ENCODE data around the gene PLEKHG2. TPM values are rescaled to one million over a fixed set of nuclear protein-coding genes. Genes with fewer than 3 reads are reported as not detected.
"Not testable (repeated sequence)": the region's sequence is repeated elsewhere in the genome, so short reads cannot be mapped to it uniquely, and the experiment has no call there.

The PLEKHG2 gene
- total RNA-seq, 4 donors from 2014 or later, result 1.3 to 3.6 (median 3.3) TPM

- Histone ChIP-seq H3K27me3 (no peaks in the 10 kb centered on the region), H3K4me1 (peaks cover 18 to 29% of the 10 kb centered on the region in 2 donors), H3K9me3 (no peaks in the 10 kb centered on the region), H3K4me3 (no peak overlapping the region), H3K27ac (no peak overlapping the region), H3K36me3 (peaks cover 0 to 15% of the 10 kb centered on the region in 2 donors)
- TF ChIP-seq CTCF (IDR thresholded peaks at IDR 0.05 in 4 of 5, conservative IDR thresholded peaks at IDR 0.05 in 1 of 5), result no peak
- ATAC-seq (no peak), DNase-seq (no peak)
- intact Hi-C loops (cut with DNase I; ENCODE audit: low total_unique reads), result loop anchor here (10.0 kb wide), 1 partner anchor 226 kb away; no protein-coding TSS in a partner anchor
- in situ Hi-C loops (cut with MboI; ENCODE audit: low sequenced_read_pairs in 4 of 4), result loop anchor here in 2 of 4 donors (25.0 kb wide), 2 partner anchors 88 to 388 kb away; partner anchors contain the start of genes DYRK1B (in 2 of the 2), FBL (in 2 of the 2), EID2 (in 1 of the 2) and EID2B (in 1 of the 2)
These were observed 36.8 kb downstream of the PLEKHG2 start for GRCh38 chr19:39449116-39449797.

- H3K27ac ChIP-seq; intact Hi-C loops (cut with DNase I; ENCODE audit: low total_unique reads); ATAC-seq; DNase-seq; H3K9me3 ChIP-seq; H3K27me3 ChIP-seq; in situ Hi-C loops (cut with MboI; ENCODE audit: low sequenced_read_pairs in 4 of 4); H3K4me3 ChIP-seq: not testable (repeated sequence)
- peaks cover 0 to 15% of the 10 kb centered on the region in 2 donors for H3K36me3 ChIP-seq
- peaks cover 17 to 26% of the 10 kb centered on the region in 2 donors for H3K4me1 ChIP-seq
These were observed 38.8 kb downstream of the PLEKHG2 start for GRCh38 chr19:39451257-39451656.

GRCh38 chr19:39463403-39463802 is 50.9 kb downstream of the PLEKHG2 start:
- Histone ChIP-seq H3K4me1 (no peaks in the 10 kb centered on the region), H3K9me3 (no peaks in the 10 kb centered on the region), H3K4me3 (no peak overlapping the region), H3K27ac (no peak overlapping the region), H3K27me3 (no peaks in the 10 kb centered on the region), H3K36me3 (peaks cover 8 to 75% of the 10 kb centered on the region in 2 donors)
- TF ChIP-seq CTCF (IDR thresholded peaks at IDR 0.05 in 4 of 5, conservative IDR thresholded peaks at IDR 0.05 in 1 of 5) (no peak), POLR2A (IDR thresholded peaks at IDR 0.05) (no peak)
- intact Hi-C loops (cut with DNase I; ENCODE audit: low total_unique reads) (no loop called here), in situ Hi-C loops (cut with MboI; ENCODE audit: low sequenced_read_pairs in 4 of 4) (no loop called here)
- DNase-seq (no peak), ATAC-seq (no peak)

GRCh38 chr19:39465956-39466747 is 53.7 kb downstream of the PLEKHG2 start:
- Histone ChIP-seq H3K27ac (no peak overlapping the region), H3K4me3 (no peak overlapping the region), H3K9me3 (no peaks in the 10 kb centered on the region), H3K27me3 (no peaks in the 10 kb centered on the region), H3K36me3 (peaks cover 5 to 75% of the 10 kb centered on the region in 2 donors), H3K4me1 (no peaks in the 10 kb centered on the region)
- no peak for TF ChIP-seq CTCF (IDR thresholded peaks at IDR 0.05 in 4 of 5, conservative IDR thresholded peaks at IDR 0.05 in 1 of 5)
- TF ChIP-seq POLR2A (IDR thresholded peaks at IDR 0.05), result no peak
- intact Hi-C loops (cut with DNase I; ENCODE audit: low total_unique reads) (no loop called here), in situ Hi-C loops (cut with MboI; ENCODE audit: low sequenced_read_pairs in 4 of 4) (no loop called here)
- ATAC-seq (no peak), DNase-seq (no peak)

GRCh38 chr19:39467941-39468340 is 55.5 kb downstream of the PLEKHG2 start:
- DNase-seq (no peak), ATAC-seq (no peak)
- H3K36me3 ChIP-seq, result peaks cover 5 to 90% of the 10 kb centered on the region in 2 donors
- no peaks in the 10 kb centered on the region for H3K27me3 ChIP-seq
- H3K4me1 ChIP-seq, result no peaks in the 10 kb centered on the region
- H3K4me3 ChIP-seq, result no peak overlapping the region
- intact Hi-C loops (cut with DNase I; ENCODE audit: low total_unique reads), result no loop called here
- TF ChIP-seq CTCF (IDR thresholded peaks at IDR 0.05 in 4 of 5, conservative IDR thresholded peaks at IDR 0.05 in 1 of 5), result no peak
- no peak for TF ChIP-seq POLR2A (IDR thresholded peaks at IDR 0.05)
- H3K9me3 ChIP-seq, result no peaks in the 10 kb centered on the region
- no peak overlapping the region for H3K27ac ChIP-seq
- in situ Hi-C loops (cut with MboI; ENCODE audit: low sequenced_read_pairs in 4 of 4), result no loop called here
